ENCODE results near the gene FCHSD2.

GRCh38 chr11:73003088-73003487 lies 139.0 kb downstream of the FCHSD2 start:
- TF ChIP-seq SP1 (IDR thresholded peaks at IDR 0.05) (no peak), BHLHE40 (IDR thresholded peaks at IDR 0.05; ENCODE audit: borderline replicate concordance) (no peak), FOXM1 (IDR thresholded peaks at IDR 0.05; ENCODE audit: borderline replicate concordance) (no peak), SUZ12 (IDR thresholded peaks at IDR 0.05) (no peak), ZNF384 (IDR thresholded peaks at IDR 0.05) (no peak), CTBP1 (IDR thresholded peaks at IDR 0.05; ENCODE audit: borderline replicate concordance) (no peak), PKNOX1 (IDR thresholded peaks at IDR 0.05) (no peak), HDGF (IDR thresholded peaks at IDR 0.05; ENCODE audit: borderline replicate concordance) (no peak), TARDBP (IDR thresholded peaks at IDR 0.05) (no peak), FOXA1 (IDR thresholded peaks at IDR 0.05) (no peak)
